GM19025 (cell line): ENCODE measurements around the gene LGI4.
"Not testable (repeated sequence)": the region's sequence is repeated elsewhere in the genome, so short reads cannot be mapped to it uniquely, and the experiment has no call there.

Source experiments
- ATAC-seq: cut with Tn5 transposase; IDR thresholded peaks from one replicate; pipeline ENCODE4 v1.9.1; 2021; ENCODE audit warnings: mild to moderate bottlenecking, low read depth, moderate library complexity; ENCODE audit not compliant: unreplicated experiment

The LGI4 gene

GRCh38 chr19:35142606-35143230 lies 7.9 kb upstream of the LGI4 start:
- ATAC-seq, result no peak

DNA sequence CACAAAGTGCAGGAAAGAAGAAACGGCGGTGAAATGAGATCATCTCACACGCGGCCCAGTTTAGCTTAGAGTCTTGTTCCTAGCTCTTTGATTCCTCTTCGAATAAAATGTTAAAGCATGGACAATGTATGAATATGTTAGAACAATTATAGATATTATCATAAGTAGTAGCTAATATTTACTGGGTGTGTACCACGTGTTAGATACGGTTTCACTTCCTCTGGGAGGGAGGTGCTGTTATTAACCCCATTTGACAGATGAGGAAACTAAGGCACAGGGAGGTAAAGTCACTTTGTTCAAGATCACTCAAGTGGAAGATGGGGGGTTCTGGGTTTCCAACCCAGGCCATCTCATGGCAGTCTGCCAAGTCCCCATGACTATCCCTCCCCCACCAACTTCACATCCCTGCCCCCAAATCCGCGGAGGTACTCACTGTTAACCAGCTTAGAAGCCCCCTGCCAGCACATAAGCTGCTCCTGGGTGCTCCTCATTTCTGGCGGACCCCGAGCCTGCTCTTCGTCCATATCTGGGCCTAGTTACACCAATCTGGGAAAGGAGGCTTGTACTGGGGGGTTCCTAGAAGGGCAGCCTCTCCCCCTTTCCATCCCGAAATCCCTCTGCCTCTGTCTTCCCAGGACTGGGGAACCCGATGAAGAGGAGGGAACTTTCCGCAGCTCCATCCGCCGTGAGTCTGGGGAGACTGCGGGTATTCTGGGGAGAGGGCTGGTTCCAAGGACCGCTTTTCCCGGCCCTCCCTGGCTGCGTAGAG lies 7.2 kb upstream of the LGI4 start:
- no peak for ATAC-seq

GRCh38 chr19:35140962-35141836 lies 6.3 kb upstream of the LGI4 start:
- ATAC-seq, result no peak

- ATAC-seq, result no peak
Observed at GRCh38 chr19:35140207-35140961, 5.5 kb upstream of the LGI4 start.

- ATAC-seq, result no peak
Observed at GRCh38 chr19:35138305-35138892, 3.5 kb upstream of the LGI4 start, which contains the start of gene FXYD1. FXYD1 (plus strand) TSS chr19:35138824; CDS start chr19:35140080, 1,256 bp downstream.

DNA sequence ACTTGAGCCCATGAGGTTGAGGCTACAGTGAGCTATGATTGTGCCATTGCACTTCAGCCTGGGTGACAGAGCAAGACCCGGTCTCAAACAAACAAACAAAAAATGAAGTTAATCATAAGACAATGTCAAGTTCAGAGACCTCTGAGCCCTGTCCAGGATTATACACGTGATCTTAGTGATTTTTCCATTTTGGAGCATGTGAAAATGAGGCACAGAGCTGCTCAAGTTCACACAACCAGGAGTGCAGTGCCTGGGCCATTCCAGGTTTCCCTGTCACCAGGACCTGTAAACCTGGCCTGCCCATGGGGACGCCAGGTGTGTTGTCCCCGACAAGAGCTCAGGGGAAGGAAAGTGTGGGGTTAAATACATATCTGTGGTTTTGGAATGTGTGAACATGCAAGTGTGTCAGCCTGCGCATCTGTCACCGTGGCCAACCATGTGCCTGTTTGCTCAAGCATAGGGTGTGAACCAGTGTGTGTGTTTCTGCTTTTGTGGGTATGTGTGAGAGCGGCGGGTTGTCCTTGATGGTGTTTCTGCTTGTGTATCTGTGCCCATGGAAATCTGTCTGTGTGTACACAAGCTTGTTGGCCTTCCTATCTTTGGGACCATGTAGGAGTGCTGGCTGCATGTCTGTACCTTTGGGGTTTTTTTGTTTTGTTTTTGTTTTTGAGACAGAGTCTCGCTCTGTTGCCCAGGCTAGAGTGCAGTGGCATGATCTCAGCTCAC lies 2.3 kb upstream of the LGI4 start:
- no peak for ATAC-seq

- ATAC-seq, result no peak
Observed at GRCh38 chr19:35136231-35136630, 1.4 kb upstream of the LGI4 start.

GRCh38 chr19:35135389-35135909 lies 590 bp upstream of the LGI4 start:
- no peak for ATAC-seq

DNA sequence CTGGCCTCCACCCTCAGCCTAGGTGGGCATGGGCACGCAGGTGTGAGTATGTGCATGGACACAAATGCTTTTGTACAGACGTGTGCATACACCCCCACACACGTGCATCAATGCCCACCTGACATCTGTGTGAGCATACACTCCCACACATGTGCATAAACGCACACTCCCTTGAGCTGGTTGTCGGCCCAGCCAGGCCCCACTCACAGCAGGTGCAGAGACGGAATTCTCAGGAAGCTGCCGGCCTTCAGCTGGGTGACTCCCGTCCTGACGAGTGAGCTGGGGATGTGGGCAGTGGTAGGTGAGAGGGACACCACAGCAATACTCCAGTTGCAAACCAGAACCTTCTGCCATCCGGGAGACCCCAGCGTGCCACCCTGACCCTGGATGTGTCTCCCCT lies 1.0 kb downstream of the LGI4 start:
- ATAC-seq, result no peak

DNA sequence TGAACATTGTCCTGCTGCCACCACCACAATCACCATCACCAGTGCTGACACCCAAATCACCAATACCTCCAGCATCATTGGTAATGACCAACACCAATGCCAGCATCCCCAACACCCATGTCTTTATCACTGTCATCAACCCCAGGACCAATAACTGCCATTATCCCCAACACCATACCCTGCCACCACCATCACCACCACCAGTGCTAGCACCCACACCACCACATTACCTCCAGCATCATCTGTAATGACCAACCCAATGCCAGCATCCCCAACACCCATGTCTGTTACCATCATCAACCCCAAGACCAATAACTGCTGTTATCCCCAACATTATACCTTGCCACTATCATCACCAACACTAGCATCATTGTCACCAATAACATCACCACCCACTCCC lies 2.6 kb downstream of the LGI4 start:
- no peak for ATAC-seq

DNA sequence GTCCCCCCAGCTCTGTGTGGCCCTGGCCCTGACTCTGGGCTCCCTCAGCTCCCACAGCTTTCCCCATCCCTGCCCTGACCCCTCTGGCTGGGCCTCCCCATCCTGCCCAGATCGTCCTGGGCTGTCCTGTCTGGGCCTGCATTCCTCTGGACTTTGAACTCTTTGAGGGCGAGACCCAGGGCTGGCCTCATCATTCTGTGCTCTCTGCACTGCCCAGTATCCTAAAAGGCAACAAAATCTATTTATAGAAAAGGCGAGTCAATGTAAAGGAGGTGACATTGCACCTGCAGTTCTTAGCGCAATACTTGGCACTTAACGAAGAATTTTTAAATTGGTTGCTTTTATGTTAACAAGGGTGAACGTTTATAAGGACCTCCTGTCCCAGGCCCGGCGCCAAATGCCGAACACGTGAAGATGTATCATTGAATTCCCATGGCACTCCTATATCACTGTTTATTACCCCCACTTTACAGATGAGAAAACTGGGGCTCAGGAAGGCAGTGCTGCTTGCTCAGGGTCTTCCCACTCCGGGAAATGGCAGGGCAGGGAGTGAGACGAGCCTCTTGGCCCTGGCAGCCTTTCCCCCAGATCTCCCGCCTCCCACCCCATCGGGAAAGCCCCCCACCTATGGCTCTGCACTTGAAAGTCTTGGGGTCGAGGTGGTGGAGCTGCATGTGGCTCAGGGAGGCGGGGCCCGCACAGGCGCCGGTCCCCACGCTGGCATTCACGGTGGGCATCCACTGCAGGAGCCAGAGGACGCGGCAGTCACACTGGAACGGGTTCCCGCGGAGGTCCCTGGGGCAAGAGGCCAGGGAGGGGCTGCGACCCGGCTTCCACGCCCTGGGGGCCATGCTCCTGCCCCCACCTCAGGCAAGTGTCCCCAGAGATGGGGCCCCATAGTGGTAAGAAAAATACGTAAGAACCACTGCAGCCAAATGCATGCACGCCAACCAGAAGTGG lies 3.8 kb downstream of the LGI4 start:
- no peak for ATAC-seq

DNA sequence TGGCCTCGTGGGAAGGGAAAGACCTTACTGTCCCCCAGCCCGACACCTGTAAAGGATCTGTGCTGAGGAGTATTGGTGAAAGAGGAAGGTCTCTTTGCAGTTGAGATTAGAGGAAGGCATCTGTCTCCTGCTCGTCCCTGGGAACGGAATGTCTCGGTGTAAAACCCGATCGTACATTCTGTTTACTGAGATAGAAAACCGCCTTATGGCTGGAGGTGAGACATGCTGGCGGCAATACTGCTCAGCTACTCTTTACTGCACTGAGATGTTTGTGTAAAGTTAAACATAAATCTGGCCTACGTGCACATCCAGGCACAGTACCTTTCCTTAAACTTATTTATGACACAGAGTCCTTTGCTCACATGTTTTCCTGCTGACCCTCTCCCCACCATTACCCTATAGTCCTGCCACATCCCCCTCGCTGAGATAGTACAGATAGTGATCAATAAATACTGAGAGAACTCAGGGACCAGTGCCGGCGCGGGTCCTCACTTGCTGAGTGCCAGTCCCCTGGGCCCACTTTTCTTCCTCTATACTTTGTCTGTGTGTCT lies 5.1 kb downstream of the LGI4 start:
- not testable (repeated sequence) for ATAC-seq

- ATAC-seq, result no peak
Observed at GRCh38 chr19:35128398-35129057, 6.3 kb downstream of the LGI4 start.

DNA sequence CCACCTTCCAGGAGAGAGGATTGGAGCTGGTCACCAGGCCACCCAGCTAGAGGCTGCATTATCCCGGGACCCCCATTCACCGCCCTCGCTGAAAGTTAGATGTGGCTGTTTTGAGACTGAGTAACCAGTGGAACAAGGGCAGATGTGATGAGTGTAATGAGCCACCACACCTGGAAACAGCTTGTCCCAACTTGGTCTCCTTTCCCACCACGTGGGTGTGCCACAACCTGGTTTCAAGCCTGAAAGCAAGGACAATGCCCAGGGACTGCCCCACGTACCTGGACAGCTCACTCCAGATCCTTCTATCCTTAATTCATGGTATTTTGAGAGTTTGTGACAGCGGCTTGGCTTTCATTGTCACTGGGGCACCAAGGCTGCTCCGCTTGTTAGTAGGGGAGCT lies 7.0 kb downstream of the LGI4 start:
- no peak for ATAC-seq

- no peak for ATAC-seq
Observed at GRCh38 chr19:35126624-35126959, 8.3 kb downstream of the LGI4 start.

GRCh38 chr19:35125749-35126623 lies 8.9 kb downstream of the LGI4 start:
- ATAC-seq, result no peak
